Stimulated activated CD4-positive, alpha-beta T cell treated with anti-CD3 and anti-CD28 coated beads, Interleukin-2, amount 100 ng/mL, for 48 hours (primary cell): ENCODE data around the gene CCM2L.

Experiments used
- DNase-seq, 2 donors: peaks; one replicate each; pipeline ENCODE4 v3.0.0-alpha.2; 2020

The CCM2L gene

DNA sequence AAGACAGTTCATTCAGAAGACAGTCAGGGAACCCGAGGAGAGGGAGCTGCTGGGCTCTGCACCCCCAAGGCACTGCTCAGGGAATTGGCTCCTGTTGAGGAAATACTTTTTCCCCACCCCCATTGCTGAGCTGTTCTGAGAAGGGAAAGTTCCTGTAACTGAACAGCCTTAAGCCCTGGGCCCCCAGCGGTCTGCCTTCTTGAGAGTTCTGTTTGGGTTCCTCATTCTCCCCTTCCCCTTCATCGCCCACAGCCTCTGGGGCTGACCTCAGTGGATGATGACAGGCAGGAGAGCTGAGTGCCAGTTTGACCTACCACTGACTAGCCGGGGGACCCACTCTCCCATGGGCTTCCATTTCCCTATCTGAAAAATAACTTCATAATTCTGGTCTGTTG is 52.5 kb downstream of the CCM2L start:
- no peak for DNase-seq

DNA sequence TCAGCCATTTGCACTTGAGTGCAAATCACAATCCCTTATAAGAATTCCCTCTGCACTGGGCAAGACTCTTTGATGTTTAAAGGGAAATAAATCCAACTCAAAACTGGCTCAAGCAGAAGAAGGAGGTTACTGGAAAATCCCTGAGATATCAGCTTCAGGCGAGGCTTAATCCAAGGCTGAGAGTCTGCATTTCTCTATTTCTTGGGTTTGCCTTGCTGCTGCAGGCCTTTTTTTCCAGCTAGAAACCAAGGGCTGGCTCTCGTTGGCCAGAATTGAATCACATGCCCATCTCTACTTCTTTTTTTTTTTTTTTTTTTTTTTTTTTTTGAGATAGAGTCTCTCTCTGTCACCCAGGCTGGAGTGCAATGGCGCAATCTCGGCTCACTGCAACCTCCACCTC is 53.5 kb downstream of the CCM2L start:
- no peak for DNase-seq

DNA sequence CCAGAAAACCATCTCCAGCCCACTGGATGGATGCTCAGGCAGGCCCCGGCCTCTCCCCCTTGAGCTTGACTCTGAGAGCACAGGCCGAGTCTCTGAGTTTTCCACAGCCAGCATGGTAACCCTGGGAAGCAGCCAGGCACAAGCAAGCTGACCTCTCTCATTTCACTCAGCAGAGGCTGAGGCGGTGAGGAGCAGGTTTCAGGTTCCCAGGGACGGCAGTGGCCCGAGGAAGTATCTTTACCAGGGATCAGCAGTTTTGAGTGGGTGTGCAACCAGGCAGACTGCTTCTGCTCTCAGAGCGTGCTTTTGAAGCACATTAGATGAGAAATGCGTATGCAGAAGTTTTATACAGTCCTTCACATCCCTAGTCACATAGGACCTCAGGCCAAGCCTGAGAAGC is 54.4 kb downstream of the CCM2L start:
- no peak for DNase-seq

DNA sequence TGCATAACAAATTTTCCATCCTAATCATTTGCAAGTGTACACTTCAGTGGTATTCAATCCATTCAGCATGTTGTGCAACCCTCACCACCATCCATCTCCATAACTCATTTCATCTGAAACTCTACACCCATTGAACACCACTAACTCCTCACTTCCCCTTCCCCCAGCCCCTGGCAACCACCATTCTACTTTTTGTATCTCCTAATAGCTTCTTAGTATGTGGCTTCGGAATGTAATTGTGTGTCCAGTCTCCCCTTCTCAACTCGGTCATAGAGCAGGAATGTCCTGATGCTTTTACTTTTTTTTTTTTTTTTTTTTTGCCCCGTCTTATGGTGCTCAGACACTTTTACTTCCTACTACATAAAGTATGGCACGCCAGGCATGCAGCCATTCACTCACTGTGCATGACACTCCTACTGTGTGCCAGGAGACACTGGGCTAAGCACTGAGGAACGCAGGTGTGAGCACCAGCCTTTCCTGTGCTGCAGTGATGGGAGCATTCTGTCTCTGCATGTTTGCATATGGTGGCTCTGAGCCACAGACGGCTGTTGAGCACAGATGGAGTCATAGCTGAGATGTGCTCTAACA is 57.1 kb downstream of the CCM2L start:
- no peak for DNase-seq

DNA sequence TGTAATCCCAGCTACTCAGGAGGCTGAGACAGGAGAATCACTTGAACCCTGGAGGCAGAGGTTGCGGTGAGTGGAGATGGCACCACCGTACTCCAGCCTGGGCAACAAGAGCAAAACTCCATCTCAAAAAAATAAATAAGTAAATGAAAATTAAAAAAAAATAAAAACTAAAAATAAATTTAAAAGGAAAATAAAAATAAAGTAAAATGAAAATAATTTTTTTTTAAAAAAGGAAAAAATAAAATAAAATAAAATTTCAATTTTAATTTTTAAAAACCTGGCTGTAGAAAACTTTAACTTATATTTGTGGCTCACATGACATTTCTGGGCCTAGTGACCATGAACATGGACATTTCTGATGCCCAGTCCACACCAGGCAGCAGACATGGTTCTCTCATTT is 57.9 kb downstream of the CCM2L start:
- no peak for DNase-seq

DNA sequence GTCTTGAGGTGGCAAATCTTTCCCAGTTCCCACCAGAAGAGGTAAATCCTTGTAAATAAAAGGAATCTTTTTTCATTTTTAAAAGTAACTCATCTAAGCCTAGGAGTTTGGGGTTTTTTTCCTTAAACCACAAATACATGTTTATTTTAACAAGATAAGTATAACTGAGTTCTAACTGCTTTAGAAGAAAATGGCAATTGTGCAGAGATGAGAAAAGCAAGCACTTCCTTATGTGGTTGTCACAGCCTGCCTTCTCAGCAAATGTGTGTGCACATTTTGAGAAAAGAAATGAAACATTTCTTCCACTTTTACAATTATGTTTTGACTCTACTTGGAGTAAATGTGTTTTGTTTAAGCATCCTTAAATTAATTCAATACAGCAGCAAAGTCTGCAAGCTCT is 59.5 kb downstream of the CCM2L start:
- no peak for DNase-seq

DNA sequence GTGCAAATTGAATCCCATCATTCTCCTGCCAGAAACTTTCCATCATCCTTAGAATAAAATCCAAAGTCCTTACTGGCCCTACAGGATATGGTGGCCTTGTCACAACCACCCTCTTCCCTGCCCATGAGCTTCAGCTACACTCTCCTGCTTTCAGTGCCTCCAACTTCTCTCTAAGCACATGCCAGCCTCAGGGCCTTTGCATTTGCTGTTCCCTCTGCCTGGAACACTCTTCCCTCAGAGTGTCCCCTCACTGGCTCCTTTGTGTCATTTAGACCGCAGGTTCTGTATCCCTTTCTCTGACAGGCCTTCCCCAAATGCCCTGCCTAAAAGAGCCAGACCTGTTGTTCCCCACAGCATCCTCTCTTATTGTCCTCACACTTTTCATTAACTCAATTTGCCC is 60.0 kb downstream of the CCM2L start:
- DNase-seq: no peak

DNA sequence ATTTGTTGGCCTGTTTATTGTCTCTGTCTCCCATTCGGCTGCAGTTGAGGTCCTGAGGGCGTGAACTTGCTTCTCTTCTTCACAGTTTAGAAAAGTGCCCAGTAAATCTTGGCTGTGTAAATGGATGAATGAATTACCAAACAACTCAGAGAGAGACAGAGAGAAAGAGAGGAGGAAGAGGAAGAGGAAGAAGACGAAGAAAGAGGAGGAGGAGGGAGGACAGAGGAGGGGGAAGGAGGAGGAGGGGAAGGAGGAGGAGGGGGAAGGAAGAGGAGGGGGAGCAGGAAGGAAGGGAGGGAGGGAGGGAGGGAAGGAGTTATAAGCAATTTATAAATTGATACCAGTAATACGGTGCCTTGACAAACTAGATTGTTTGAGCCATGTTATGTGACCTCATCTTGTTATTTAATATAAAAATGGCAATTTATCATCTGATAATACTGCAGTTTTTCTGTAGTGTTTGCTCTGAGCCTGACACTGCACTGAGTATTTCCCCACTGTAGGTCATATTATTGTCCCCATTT is 60.5 kb downstream of the CCM2L start:
- no peak for DNase-seq

DNA sequence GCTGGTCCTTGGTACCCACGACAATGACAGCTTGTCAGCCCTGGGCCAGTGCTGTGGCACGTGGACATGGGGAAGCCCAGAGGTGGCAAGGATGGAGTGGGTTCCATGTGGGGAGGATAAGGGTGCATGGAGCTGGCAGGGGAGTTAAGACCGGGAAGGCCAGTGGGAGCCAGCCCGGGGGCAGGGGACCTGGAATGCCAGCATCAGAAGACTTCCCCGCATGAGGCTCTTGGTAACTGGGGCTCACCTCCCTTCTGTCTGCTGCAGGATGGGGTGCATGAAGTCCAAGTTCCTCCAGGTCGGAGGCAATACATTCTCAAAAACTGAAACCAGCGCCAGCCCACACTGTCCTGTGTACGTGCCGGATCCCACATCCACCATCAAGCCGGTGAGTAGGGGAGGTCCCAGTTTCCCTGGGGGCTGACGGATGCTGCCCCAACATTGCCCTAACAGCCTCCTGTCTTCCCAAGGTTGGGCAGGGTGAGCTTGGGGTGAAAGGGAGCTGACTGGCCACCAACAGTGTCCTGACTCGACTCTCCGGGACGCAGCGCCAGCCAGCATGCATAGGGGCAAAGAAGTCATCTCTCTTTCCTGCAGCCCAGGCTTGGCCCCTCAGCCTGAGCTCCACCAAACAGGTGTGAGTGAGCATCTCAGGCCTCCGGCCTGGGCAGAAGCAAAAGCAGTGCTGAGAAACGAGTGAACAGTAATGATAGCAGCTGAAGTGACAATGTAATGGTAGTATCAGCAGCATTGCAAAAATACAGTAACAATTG is 61.3 kb downstream of the CCM2L start:
- DNase-seq: no peak

DNA sequence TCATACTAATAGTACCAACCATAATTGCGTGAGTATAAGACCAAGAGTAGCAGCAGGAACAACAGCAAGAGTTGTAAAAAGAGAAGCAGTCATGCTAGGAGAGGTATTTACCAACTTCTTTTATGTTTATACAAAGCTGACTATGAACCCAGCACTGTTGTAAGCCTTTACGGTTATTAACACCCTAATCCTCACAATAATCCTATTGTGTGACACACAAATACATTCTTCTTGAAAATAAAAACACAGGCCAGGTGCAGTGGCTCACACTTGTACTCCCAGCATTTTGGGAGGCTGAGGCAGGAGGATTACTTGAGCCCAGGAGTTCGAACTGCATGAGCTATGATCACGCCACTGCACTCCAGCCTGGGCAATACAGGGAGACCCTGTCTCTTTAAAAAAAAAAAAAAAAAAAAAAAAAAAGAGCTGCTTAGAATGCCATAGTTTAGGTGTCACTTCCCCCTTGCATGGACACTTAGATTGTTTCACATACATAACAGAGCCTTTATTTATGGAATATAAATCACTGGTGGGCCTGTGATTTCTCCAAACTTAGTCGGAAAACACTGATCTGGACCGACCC is 62.0 kb downstream of the CCM2L start:
- no peak for DNase-seq

DNA sequence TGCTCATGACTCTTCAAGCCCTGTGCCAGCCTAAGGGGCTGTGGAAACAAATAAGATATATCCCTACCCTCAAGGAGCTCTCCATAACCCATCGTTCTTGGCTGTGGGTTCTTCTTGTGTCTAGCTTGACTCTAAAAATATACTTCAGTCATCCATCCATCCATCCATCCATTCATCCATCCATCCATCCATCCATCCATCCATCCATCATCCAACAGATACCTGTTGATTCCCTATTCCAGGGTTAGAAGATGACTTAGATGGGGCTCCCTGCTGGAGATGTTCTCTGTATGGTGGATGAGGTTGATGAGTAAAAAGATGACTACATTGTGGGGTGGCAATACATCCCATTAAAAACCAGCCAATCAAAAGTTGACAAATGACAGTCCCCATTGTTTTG is 65.3 kb downstream of the CCM2L start:
- no peak for DNase-seq

DNA sequence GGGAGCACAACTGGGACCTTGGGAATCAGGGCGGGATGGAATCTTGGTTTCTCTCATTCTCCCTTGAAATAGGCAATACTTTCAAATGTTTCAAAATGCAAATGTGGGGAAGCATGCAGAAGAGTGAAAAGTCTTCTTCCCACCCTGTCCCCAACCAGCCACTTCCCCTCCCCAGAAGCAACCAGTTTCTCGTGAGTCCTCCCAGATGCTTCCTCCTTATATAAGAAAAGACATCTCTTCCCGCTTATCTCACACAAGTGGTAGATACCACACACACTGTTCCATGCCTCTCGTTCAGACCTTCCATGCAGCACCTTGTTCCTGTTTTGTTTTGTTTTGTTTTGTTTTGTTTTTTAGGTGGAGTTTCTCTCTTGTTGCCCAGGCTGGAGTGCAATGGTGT is 67.0 kb downstream of the CCM2L start:
- no peak for DNase-seq

DNA sequence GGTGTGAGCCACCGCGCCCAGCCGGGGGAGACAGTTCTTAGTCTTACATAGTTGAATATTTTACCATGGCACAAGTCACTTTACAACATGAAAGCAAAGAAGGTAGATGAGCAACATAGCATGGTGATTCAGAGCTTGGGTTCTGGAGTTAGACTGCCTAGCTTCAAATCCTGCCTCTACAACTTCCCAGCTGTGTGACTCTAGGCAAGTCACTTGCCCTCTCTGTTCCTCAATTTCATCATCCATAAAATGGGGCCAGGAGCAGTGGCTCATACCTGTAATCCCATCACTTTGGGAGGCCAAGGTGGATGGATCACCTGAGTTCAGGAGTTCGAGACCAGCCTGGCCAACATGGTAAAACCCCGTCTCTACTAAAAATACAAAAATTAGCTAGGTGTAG is 68.1 kb downstream of the CCM2L start:
- no peak for DNase-seq

DNA sequence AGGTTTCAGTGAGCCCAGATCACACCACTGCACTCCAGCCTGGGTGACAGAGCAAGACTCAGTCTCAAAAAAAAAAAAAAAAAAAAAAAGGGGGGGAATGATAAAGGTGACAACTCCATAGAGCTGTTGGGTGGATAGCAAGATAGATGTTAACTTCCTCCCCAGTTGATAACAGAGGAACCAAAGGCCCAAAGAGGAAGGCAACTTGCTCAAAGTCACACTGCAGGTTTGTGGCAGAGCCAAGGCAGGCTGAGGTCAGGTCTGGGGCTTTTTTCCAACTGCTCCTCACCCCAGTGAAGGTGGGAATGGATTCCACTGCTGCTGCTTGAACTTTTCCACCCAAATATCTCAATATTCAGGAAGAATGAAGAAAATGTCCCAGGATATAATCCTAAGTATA is 68.6 kb downstream of the CCM2L start:
- no peak for DNase-seq

DNA sequence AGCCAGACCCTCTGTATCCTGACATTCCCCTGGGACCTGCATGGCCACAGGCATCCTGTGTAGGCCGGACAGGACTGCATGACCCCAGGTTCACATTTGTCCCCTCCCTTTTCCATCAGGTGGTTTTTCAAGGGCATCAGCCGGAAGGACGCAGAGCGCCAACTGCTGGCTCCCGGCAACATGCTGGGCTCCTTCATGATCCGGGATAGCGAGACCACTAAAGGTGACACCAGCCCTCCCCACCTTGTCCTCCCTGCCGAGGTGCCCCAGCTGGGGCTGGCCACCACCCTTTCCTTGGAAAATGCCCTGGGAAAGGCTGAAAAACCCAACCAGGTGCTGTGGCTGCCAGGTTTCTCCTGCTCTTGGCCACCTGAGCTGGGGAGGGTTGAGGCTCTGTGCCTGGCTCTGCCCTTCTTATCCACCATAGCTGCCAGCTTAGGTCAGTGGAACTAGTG is 69.4 kb downstream of the CCM2L start:
- no peak for DNase-seq

DNA sequence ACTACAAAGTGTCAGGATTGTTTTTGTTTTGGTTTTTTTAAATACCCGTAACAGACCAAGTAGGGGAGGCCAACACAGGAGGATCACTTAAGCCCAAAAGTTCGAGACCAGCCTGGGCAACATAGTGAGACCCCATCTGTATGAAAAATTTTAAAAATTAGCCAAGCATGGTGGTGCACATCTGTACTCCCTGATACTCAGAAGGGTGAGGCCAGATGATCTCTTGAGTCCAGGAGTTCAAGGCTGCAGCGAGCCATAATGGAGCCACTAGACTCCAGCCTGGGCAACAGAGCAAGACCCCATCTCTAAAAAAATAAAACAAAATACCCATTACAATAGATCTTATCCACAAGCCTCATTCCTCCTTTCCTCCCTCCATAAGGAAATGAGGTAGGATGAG is 70.5 kb downstream of the CCM2L start:
- DNase-seq: no peak
